ENCODE measurements around the gene SLC9A9.

SLC9A9 gene

GRCh38 chr3:143228405-143228804 is 619.9 kb downstream of the SLC9A9 start:
- DNase-seq, result no peak

DNA sequence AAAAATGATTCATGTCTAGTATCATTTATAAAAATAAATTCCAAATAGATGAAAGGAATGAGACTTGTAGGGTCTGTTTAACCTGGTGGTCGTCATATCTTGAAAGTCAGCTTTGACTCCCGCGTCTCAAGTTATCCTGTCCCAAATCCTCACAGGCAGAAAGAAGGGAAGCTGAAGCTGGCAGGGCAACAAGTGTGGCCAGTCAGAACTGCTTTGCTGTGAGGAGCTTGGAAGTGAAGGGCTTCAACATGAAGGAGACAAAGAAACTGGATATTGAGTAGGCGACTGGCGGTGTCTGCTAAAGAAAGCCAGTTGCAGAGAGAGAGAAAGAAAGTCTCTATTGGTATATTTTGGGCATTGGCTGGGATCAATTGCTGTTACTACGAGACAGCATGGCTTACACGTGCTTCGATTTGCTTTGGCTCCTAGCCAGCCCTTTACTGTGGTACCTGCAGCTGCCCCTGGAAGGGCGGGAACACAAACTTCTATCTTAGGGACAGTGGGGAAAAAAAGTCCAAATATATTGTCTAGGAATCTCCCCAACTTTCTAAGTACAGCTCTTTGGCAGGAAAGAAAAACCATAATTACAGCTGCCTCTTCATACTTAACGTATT is 621.5 kb downstream of the SLC9A9 start:
- peak; percentile 44 for DNase-seq

GRCh38 chr3:143224716-143225115 is 623.6 kb downstream of the SLC9A9 start:
- DNase-seq, result peak; percentile 72

GRCh38 chr3:143222981-143223380 is 625.3 kb downstream of the SLC9A9 start:
- no peak for DNase-seq

GRCh38 chr3:143222505-143222904 is 625.8 kb downstream of the SLC9A9 start:
- no peak for DNase-seq

GRCh38 chr3:143221446-143221845 is 626.8 kb downstream of the SLC9A9 start:
- DNase-seq, result no peak

GRCh38 chr3:143220741-143221140 is 627.5 kb downstream of the SLC9A9 start:
- no peak for DNase-seq

DNA sequence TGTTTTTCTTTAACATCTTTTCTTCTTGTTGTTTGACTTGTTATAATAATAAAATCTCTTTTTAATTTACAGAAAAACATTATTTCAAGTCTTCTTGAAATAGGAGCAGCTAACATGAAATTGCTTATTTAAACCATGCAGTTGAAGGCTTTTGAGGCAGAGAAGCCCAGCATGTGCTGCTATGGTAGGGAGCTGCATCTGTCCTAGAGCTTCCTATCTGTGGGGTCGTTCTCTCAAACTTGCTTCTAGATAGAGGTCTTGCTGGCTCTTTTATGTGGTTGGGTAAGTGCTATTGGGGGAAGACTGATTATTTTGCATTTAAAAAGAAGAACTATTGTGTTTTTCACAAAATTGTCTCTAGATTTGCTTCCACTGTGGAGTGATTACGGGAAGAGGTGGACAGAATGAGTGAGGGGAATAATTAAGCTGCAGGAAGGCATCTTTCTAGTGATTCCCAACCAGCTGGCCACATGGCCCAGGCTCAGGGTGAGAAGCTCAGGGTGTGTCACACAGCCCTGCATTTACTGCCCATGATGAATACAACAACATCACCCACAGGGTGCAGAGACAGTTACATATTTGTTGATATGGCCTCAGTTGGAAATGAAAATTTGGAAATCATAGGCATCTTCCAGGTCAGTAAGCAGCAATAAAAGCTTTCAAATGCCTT is 630.0 kb downstream of the SLC9A9 start:
- DNase-seq, result no peak

GRCh38 chr3:143217283-143217682 is 631.0 kb downstream of the SLC9A9 start:
- DNase-seq, result no peak

DNA sequence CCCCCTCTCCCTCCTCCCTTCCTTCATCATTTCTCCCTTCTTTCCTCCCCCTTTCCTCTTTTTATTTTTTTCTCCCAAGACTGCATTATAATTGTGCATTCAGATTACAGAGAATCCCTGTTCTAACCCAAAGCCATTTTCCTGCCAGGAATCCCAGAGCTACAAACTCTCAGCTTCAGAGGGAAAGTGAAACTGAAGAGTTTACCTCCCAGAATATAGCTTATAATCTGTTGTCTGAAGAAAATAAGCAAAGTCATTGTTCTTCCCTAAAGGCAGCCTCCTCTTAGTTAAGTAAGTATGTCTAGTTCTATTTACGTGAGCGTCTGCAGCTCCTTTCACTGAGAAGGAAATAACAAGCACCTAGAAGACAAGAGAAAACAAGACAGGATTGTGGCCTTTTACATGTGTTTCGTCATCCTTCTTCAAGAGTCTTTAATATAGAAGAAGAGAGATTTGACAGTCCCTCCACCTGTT is 631.5 kb downstream of the SLC9A9 start:
- no peak for DNase-seq
